Activated CD8-positive, alpha-beta T cell treated with anti-CD3 and anti-CD28 coated beads, Interleukin-2, amount 10 ng/mL, durations not matched to agents 7 days and 5 days (primary cell): ENCODE results near the gene GLRA3. TPM values are rescaled to one million over a fixed set of nuclear protein-coding genes. Genes with fewer than 3 reads are reported as not detected.

Experiments
- ATAC-seq: fragments of 150-1000 bp; cut with Tn5 transposase; one replicate; pipeline ENCODE4 v1.10.0; 2021; ENCODE audit warnings: moderate library complexity
- CTCF ChIA-PET: fragments of 350-600 bp; sonication (Branson Sonifier 250); formaldehyde crosslinking; loops from one replicate; lab custom pipeline; 2021; ENCODE audit warnings: antibody characterized with exemption; lab: Charles Lee
- POLR2A ChIA-PET: fragments of 350-600 bp; sonication (Branson Sonifier 250); formaldehyde crosslinking; loops from one replicate; lab custom pipeline; 2021; ENCODE audit warnings: antibody characterized with exemption; lab: Charles Lee
- DNase-seq: peaks from one replicate; pipeline ENCODE4 v3.0.0-alpha.2; 2020
- H3K27ac Mint-ChIP-seq: one replicate; pipeline ENCODE4 v1.8.0; 2021; ENCODE audit warnings: mild to moderate bottlenecking, mixed read lengths
- H3K27me3 Mint-ChIP-seq: one replicate; pipeline ENCODE4 v1.8.0; 2021; ENCODE audit warnings: low read depth, mixed read lengths
- H3K36me3 Mint-ChIP-seq: one replicate; pipeline ENCODE4 v1.8.0; 2021; ENCODE audit warnings: low read depth, mixed read lengths
- H3K4me1 Mint-ChIP-seq: one replicate; pipeline ENCODE4 v1.8.0; 2021; ENCODE audit warnings: low read depth, mixed read lengths
- H3K4me3 Mint-ChIP-seq: one replicate; pipeline ENCODE4 v1.8.0; 2021; ENCODE audit warnings: mild to moderate bottlenecking, mixed read lengths
- H3K9me3 Mint-ChIP-seq: one replicate; pipeline ENCODE4 v1.8.0; 2022; ENCODE audit warnings: mixed read lengths; ENCODE audit not compliant: insufficient read depth
- total RNA-seq, 2 experiments: library from RNA; stranded (reverse); gene quantifications; one replicate each; pipeline ENCODE4 v1.2.3, GENCODE V29; 2021

Gene GLRA3
- total RNA-seq, 2 experiments from 2014 or later: not detected

DNA sequence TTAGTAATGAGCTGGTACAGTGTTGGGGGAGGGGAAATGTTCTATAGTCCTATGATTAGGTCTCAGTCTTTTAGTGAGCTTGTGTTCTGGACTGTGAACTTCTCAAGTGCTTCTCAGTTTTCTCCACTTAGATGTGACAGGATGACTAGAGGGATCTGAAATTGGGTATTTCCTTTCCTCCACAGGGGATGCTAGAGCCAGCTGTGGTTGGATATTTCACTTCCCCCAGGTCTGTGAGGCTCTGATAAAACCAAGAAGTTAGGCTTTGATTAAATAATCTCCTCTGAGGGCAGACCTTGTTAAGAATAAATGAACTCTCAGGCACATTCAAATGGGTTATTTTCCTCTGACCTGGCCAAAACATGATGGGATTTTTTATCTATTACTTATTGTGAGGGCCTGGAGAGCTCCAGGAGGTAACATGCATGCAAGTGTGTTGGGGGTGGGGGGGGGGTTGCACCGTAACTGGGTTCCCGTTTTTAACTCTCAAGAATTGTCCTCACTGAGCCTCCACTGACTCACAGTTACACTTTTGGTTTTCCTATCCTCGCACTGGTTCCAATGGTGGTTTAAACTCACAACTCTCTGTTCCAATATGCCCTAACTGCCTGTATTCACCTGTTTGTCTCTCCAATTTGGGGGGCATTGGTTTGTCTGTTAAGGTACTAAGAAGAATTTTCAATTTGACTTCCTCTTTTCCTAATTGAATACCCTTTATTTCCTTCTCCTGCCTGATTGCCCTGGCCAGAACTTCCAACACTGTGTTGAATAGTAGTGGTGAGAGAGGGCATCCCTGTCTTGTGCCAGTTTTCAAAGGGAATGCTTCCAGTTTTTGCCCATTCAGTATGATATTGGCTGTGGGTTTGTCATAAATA is 28.1 kb upstream of the GLRA3 start:
- H3K36me3 Mint-ChIP-seq: no peaks in the 10 kb centered on the region
- CTCF ChIA-PET: no interaction called here
- H3K27ac Mint-ChIP-seq: no peak overlapping the region
- POLR2A ChIA-PET: no interaction called here
- H3K4me1 Mint-ChIP-seq: no peaks in the 10 kb centered on the region
- H3K4me3 Mint-ChIP-seq: no peak overlapping the region
- no peak for DNase-seq
- H3K9me3 Mint-ChIP-seq: no peaks in the 10 kb centered on the region
- no peaks in the 10 kb centered on the region for H3K27me3 Mint-ChIP-seq
- ATAC-seq: no peak

DNA sequence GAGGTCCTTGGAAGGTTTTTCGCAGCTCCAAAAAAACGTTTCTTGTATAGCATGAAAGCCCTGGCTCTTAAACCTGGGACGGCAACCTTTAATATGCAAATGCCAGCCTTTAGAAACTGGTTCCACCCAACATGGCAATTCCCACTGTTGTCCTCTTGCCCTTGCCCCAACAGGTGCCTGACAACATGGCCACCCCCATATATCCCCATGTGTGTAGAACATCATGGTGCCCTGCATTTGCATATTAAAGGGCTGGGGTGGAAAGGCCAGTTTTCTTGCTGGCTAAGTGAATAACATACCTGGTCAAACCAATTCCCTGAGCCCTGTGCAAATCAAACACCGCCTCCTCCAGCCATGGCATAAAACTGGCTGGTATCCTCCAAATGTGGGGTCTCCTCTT is 26.0 kb upstream of the GLRA3 start:
- H3K9me3 Mint-ChIP-seq: no peaks in the 10 kb centered on the region
- CTCF ChIA-PET: no interaction called here
- H3K27ac Mint-ChIP-seq: no peak overlapping the region
- POLR2A ChIA-PET: no interaction called here
- H3K4me1 Mint-ChIP-seq: no peaks in the 10 kb centered on the region
- H3K27me3 Mint-ChIP-seq: no peaks in the 10 kb centered on the region
- no peaks in the 10 kb centered on the region for H3K36me3 Mint-ChIP-seq
- no peak overlapping the region for H3K4me3 Mint-ChIP-seq
- ATAC-seq (no peak), DNase-seq (no peak)

DNA sequence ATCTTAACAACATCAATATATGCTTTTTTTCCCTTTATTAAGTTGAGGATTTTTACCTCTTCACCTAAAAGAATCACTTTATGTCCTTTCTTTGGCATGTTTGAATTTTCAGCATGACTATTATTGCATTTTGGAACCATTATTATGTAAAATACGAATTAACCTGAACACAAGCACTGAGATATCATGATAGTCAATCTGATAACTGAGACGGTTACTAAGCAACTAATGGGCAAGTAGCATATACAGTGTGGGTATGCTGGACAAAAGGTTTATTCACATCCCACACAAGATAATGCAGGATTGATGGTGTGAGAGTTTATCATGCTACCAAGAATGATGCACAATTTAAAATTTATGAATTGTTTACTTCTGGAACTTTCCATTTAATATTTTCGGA is 24.6 kb upstream of the GLRA3 start:
- no peak for DNase-seq
- Mint-ChIP-seq H3K4me1 (no peaks in the 10 kb centered on the region), H3K9me3 (no peaks in the 10 kb centered on the region), H3K27me3 (no peaks in the 10 kb centered on the region), H3K36me3 (no peaks in the 10 kb centered on the region), H3K4me3 (no peak overlapping the region), H3K27ac (no peak overlapping the region)
- no peak for ATAC-seq
- CTCF ChIA-PET: no interaction called here
- POLR2A ChIA-PET: no interaction called here

DNA sequence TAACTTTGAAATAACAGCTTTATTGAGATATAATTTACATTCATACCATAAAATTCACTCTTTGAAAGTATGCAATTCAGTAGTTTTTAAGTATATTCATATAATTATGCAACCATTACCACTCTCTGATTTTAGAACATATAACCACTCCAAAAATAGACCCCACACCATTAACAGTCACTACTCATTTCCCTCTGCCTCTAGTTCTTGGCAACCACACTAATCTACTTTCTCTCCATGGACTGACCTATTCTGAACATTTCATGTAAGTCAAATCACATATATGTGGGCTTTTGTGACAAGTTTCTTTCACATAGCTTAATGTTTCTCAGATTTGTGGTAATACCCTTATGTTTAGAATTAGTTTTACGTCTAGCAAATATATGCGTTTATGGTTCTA is 19.5 kb upstream of the GLRA3 start:
- ChIA-PET CTCF (no interaction called here), POLR2A (no interaction called here)
- no peak overlapping the region for H3K27ac Mint-ChIP-seq
- H3K4me1 Mint-ChIP-seq: no peaks in the 10 kb centered on the region
- ATAC-seq: no peak
- H3K36me3 Mint-ChIP-seq: no peaks in the 10 kb centered on the region
- H3K27me3 Mint-ChIP-seq: no peaks in the 10 kb centered on the region
- H3K4me3 Mint-ChIP-seq: no peak overlapping the region
- H3K9me3 Mint-ChIP-seq: no peaks in the 10 kb centered on the region
- DNase-seq: no peak

DNA sequence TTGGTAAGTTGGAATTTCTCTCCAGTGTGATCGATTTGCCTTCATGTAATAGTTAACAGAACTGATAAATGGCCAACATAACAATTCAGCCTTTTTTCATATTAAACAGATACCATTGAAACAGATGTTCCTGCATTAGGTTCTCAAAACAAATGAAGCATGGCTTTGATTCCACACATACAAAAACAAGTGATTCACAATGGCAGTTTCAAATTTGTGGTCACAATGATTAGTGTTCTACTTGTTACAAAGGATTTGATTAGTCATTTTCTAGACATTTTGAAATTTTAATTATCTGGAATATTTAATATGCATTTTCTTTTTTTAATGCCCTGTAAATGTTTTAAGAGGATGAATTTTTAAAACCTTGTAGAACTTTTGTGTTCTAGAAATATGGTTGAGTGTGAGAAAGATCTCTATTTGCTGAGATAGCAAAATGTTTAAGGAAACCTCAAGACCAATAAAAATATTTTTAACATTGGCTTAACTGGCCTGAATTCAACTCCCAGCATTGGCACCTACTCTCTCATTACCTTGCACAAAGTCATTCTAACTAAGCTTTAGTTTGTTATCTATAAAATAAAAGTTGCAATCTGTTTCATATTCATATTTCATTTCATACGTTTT is 18.9 kb upstream of the GLRA3 start:
- DNase-seq (no peak), ATAC-seq (no peak)
- no peak overlapping the region for H3K27ac Mint-ChIP-seq
- H3K4me3 Mint-ChIP-seq: no peak overlapping the region
- no peaks in the 10 kb centered on the region for H3K27me3 Mint-ChIP-seq
- H3K36me3 Mint-ChIP-seq: no peaks in the 10 kb centered on the region
- ChIA-PET CTCF (no interaction called here), POLR2A (no interaction called here)
- no peaks in the 10 kb centered on the region for H3K4me1 Mint-ChIP-seq
- no peaks in the 10 kb centered on the region for H3K9me3 Mint-ChIP-seq

DNA sequence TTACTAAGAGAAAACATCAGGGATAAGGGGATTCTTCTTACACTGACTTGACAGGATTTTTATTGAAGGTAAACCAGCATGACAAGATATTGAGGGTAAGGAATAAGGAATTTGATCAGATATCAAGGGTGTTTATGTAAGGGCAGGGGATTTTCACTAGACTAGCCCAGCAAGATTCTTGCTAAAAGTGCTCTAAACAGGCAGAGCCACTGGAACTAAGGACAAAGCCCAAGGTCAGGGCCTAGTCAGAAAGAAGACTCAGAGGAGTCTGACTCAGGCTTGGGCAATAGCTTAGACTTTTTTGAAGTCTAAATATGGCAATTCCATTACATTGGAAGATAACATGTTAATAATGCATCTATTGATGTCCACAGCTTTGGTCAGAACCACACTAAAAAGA is 6.5 kb upstream of the GLRA3 start:
- ChIA-PET CTCF (no interaction called here), POLR2A (no interaction called here)
- H3K27me3 Mint-ChIP-seq: no peaks in the 10 kb centered on the region
- DNase-seq (no peak), ATAC-seq (no peak)
- H3K4me1 Mint-ChIP-seq: no peaks in the 10 kb centered on the region
- no peak overlapping the region for H3K27ac Mint-ChIP-seq
- no peaks in the 10 kb centered on the region for H3K36me3 Mint-ChIP-seq
- H3K4me3 Mint-ChIP-seq: no peak overlapping the region
- H3K9me3 Mint-ChIP-seq: no peaks in the 10 kb centered on the region

DNA sequence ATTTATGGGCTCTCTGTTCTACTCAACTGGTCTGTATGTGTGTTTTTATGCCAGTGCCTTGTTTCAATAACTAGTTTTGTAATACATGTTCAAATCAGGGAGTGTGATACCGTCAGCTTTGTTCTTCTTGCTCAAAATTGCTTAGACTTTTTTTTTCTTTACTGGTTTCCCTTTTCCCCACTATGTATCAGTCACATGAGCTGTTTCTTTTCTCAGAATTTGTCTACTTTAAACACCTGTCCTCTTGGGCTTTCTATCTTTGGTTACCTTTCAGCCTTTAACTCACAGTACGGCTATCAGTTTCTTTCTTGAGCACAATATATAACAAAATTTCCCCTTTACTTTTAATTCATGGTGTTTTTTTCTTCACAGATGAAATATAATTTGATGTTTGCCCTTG is 5.4 kb upstream of the GLRA3 start:
- peaks cover 3% of the 10 kb centered on the region for H3K27me3 Mint-ChIP-seq
- no peak for DNase-seq
- no peaks in the 10 kb centered on the region for H3K36me3 Mint-ChIP-seq
- no peaks in the 10 kb centered on the region for H3K9me3 Mint-ChIP-seq
- POLR2A ChIA-PET: no interaction called here
- ATAC-seq: no peak
- CTCF ChIA-PET: no interaction called here
- H3K27ac Mint-ChIP-seq: no peak overlapping the region
- H3K4me1 Mint-ChIP-seq: no peaks in the 10 kb centered on the region
- no peak overlapping the region for H3K4me3 Mint-ChIP-seq

DNA sequence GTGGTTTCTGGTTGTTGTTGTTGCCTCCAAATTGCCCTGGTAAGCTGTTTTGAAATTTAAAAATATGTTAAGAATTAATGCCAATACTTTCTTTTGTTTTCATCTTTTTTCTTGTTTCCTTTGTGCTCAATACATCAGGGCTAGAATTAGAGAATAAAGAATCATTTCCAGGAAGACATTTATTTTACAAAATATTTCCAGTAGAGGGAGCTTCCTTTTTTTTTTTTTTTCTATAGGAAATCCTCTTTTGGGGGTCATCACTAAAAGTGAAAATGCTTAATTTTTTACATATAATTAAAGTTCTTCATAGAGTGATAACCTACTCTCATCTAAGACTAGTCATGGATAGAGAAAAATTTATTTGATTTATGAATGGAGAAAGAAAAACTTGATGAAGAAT is 2.4 kb downstream of the GLRA3 start:
- Mint-ChIP-seq H3K36me3 (peaks cover 2% of the 10 kb centered on the region), H3K27me3 (peaks cover 9% of the 10 kb centered on the region), H3K9me3 (no peaks in the 10 kb centered on the region), H3K27ac (no peak overlapping the region), H3K4me3 (no peak overlapping the region), H3K4me1 (peaks cover 7% of the 10 kb centered on the region)
- DNase-seq (no peak), ATAC-seq (no peak)
- ChIA-PET POLR2A (no interaction called here), CTCF (interaction anchor here (0.8 kb wide), 1 partner anchor 12 kb away, joined by 3 read pairs; no protein-coding TSS in a partner anchor)

DNA sequence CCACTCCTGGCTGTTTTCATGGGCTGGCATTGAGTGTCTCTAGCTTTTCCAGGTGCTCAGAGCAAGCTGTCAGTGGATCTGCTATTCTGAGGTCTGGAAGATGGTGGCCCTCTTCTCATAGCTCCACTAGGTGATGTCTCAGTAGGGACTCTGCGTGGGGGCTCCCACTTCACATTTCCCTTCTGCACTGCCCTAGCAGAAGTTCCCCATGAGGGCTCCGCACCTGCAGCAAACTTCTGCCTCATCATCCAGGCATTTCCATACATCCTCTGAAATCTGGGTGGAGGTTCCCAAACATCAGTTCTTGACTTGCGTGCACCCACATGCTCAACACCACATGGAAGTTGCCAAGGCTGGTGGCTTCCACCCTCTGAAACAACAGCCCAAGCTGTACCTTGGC is 13.8 kb downstream of the GLRA3 start:
- Mint-ChIP-seq H3K9me3 (no peaks in the 10 kb centered on the region), H3K4me1 (no peaks in the 10 kb centered on the region), H3K36me3 (no peaks in the 10 kb centered on the region), H3K27me3 (no peaks in the 10 kb centered on the region), H3K4me3 (no peak overlapping the region), H3K27ac (no peak overlapping the region)
- ATAC-seq (no peak), DNase-seq (no peak)
- ChIA-PET CTCF (interaction anchor here (0.7 kb wide), 1 partner anchor 11 kb away, joined by 3 read pairs; no protein-coding TSS in a partner anchor), POLR2A (no interaction called here)

DNA sequence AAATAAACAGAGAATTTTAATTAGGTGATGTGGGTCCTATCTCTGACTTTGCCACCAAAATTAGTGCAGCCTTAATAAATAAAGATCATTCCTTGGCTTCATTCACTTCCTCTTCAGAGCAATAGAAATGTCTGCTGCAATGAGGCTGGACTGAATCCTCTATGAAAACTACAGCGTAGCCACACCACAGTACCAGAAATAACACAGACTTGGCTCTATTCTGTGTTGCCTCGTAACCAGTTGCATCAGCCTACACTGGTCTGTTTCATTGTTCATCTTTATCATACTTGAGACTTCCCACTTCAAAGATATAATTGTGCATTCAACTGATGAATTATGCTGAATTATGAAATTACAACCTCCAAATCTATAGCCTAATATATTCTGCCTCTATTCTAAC is 15.8 kb downstream of the GLRA3 start:
- Mint-ChIP-seq H3K27me3 (no peaks in the 10 kb centered on the region), H3K36me3 (no peaks in the 10 kb centered on the region), H3K4me1 (no peaks in the 10 kb centered on the region), H3K4me3 (no peak overlapping the region), H3K27ac (no peak overlapping the region), H3K9me3 (no peaks in the 10 kb centered on the region)
- ChIA-PET POLR2A (no interaction called here), CTCF (no interaction called here)
- ATAC-seq (no peak), DNase-seq (no peak)

DNA sequence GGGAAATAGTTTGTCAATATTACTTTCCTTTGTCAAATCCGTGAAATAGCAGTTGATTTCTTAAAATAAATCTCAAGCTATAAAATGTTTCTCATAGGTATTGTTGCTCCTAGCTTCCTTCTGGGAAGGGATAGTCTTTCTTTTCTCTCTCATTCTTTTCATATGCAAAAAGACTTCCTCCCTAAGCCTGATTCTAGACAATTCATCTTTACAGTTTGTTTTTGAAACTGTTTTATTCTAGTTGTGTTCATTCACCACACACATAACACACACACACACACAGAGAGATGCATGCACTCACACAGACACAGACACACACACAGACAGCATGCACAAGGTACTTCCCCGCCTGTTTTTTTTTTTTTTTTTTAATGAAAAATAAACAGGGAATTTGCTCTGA is 18.2 kb downstream of the GLRA3 start:
- H3K4me3 Mint-ChIP-seq: no peak overlapping the region
- no peak overlapping the region for H3K27ac Mint-ChIP-seq
- no peaks in the 10 kb centered on the region for H3K27me3 Mint-ChIP-seq
- H3K9me3 Mint-ChIP-seq: no peaks in the 10 kb centered on the region
- ChIA-PET POLR2A (no interaction called here), CTCF (no interaction called here)
- DNase-seq (no peak), ATAC-seq (no peak)
- H3K36me3 Mint-ChIP-seq: no peaks in the 10 kb centered on the region
- H3K4me1 Mint-ChIP-seq: no peaks in the 10 kb centered on the region

DNA sequence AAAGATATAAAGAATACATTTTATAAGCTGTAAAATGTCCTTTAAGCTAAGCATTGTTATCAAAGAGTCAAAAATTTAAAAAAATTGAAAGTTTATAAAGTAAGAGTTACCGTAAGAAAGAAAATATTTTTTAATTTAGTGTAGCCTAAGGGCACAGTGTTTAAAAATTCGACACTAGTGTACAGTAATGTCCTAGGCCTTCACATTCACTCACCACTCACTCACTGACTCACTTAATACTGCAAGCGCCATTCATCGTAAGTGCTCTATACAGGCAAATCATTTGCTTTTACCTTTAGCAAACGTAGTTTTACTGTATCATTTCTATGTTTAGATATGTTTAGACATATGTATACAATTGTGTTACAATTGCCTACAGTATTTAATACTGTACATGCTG is 20.2 kb downstream of the GLRA3 start:
- Mint-ChIP-seq H3K27me3 (no peaks in the 10 kb centered on the region), H3K9me3 (no peaks in the 10 kb centered on the region), H3K36me3 (no peaks in the 10 kb centered on the region), H3K27ac (no peak overlapping the region), H3K4me3 (no peak overlapping the region), H3K4me1 (no peaks in the 10 kb centered on the region)
- CTCF ChIA-PET: no interaction called here
- POLR2A ChIA-PET: no interaction called here
- ATAC-seq: no peak
- DNase-seq: no peak
